NCI-H69 (cell line): ENCODE measurements around the gene PERP.
"Not testable (repeated sequence)": the region's sequence is repeated elsewhere in the genome, so short reads cannot be mapped to it uniquely, and the experiment has no call there.

Experiments
- DNase-seq: peaks from one replicate; lab custom pipeline; 2025; lab: John Stamatoyannopoulos, UW

The PERP gene

GRCh38 chr6:138107078-138107751, at the start of gene PERP:
TSS of gene PERP (minus strand) at chr6:138107419. CDS start at chr6:138107340, 79 bp downstream.
- DNase-seq = peak; percentile 94

GRCh38 chr6:138155443-138155842, 48.2 kb upstream of the PERP start:
- peak; percentile 55 for DNase-seq

DNA sequence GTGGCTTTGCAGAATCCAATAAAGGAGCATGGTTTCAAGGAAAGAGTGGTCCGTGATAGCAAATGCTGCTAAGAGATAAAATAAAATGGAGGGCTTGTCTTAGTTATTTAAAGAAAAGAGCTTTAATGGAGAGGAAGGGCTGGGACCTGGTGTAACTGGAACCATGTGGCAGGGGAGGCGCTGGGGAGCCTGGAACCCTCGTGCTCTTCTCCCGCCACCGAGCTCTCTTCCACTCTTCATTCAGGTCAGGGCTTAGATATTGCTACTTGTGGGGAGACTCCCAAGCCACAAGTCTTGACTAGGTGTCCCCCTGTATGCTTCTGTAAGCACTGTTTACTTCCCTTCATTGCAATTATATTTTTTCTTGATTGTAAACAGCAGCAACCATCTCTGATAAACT, 39.3 kb upstream of the PERP start:
- no peak for DNase-seq

- DNase-seq = no peak
Measured at GRCh38 chr6:138145402-138145801, 38.2 kb upstream of the PERP start.

DNA sequence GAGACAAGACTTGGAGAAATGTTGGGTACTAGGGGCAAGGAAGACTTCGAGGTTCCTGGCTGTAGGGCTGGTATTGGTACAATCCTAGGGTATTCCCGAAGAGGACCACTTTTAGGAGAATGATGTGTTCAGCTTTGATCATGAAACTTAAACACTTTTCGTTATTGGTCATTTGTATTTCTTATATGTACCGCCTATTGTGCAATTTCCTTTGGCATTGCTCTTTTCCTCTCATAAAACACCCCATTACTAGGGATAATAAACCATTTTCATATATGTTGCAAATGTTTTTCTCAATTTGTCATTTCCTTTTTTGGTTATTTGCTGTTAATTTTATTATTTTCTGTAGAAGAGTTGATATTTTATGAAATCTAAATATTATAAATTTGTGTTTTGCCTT, 35.6 kb upstream of the PERP start:
- DNase-seq = no peak

DNA sequence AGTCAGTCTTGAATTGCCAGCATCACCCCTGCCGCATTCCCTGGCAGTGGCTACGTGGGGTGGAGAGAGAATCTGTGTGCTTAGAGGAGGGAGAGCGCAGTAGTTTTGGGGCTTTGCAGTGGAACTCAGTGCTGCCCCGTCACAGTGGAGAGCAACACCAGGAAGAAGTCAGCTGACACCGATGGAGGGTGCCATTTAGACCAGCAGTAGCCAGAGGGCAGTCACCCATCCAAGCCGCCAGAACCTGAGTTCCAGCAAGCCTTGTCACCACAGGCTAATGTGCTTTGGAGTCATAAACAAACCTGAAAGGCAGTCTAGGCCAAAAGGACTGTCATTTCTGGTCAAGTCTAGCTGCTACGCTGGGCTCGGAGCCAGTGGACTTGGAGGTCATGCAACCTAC, 22.0 kb upstream of the PERP start:
- peak; percentile 14 for DNase-seq

GRCh38 chr6:138128096-138128495, 20.9 kb upstream of the PERP start:
- no peak for DNase-seq

GRCh38 chr6:138124096-138124495, 16.9 kb upstream of the PERP start:
- no peak for DNase-seq

GRCh38 chr6:138119976-138120375, 12.8 kb upstream of the PERP start:
- no peak for DNase-seq

GRCh38 chr6:138119229-138119628, 12.0 kb upstream of the PERP start:
- DNase-seq = not testable (repeated sequence)

DNA sequence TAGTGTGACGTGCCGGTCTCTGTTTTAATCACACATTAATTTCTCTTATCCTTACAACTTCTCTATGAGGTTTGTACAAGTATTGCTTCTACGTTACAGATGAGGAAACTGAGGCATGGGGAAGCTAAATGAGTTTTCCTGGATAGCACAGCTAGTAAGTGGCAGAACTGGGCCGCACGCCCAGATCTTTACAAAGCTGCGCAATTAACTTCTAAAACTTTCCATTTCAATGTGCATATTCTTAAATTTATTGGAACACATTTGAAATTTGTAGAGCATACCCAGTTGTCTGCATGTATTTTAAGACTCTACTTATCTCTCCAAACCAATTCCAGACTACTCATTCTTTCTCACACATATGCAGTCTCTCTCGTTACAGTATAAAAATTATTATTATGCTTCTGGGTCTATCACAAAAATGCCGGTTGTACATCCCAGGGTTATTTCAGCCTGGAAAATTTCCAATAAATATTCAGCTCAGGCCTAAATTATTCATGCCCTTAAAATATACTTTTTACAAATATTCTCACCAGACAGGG, 10.2 kb upstream of the PERP start:
- DNase-seq = no peak

- no peak for DNase-seq
Measured at GRCh38 chr6:138116661-138116999, 9.4 kb upstream of the PERP start.

- DNase-seq = peak; percentile 85
Measured at GRCh38 chr6:138115877-138116660, 8.8 kb upstream of the PERP start.

DNA sequence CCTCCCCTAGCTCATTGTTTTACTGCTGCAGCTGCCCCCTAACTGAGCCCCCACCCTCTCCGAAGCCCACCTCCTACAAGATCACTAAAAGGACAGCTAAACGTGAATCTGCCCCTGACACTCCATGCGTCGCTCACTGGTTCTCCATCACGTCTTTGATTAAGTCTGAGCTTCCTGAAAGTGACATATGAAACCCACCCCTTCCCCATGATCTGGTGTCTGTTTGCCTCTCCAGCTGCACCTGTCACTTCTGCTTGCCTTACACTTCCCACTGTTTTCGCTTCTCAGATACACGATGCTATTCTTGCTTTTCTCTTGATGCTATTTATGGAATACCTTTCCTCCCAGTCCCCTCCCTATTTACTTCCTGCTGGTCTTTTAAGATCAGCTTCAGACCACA, 8.0 kb upstream of the PERP start:
- DNase-seq = peak; percentile 48

- peak; percentile 45 for DNase-seq
Measured at GRCh38 chr6:138113588-138114210, 6.5 kb upstream of the PERP start.

GRCh38 chr6:138110229-138110628, 3.0 kb upstream of the PERP start:
- no peak for DNase-seq

- peak; percentile 88 for DNase-seq
Measured at GRCh38 chr6:138109042-138109997, 2.1 kb upstream of the PERP start.

DNA sequence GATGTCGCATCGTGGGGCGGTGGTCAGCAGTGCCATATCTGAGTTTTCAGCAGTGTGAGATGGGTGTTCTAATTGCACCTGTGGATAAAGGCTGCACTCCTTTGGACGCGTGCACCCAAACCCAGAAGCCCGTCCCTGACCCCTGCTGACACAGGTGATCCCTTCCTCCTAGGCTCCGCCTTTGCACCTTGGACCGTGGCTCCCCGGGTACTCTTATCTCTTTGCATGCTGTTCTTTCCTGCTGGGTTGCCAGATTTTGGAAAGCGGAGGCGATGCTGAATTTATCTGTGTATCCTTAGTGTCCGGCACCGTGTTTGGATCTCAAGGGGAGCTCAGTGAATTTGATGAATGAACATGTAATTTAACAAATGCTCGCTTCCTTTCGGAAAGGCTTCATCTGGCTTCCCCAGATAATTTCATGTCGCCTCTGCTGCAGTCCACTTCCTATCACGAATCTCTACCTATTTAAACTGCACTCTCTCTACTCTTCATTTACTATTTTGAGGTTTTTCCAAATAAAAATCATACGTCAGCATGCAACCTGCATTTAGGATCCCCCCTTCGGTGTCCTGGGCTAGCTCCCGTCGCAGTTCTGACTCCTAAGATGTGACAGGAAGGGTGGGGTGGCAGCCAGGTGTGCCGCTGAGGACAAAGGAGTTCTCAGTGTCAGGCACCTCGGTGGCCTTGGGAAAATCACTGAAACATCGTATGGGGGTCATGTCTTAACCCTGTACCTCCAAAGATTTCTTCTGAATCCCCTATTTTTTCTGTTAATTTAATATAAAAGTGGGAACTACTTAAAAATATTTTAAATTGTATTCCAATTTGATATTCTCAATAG, 753 bp upstream of the PERP start:
- DNase-seq = peak; percentile 95

GRCh38 chr6:138106665-138107077, 548 bp downstream of the PERP start:
- DNase-seq = no peak

GRCh38 chr6:138105880-138106664, 1.1 kb downstream of the PERP start:
- DNase-seq = peak; percentile 95
